WTC11 (cell line): ENCODE measurements around the gene BICDL1. TPM values are rescaled to one million over a fixed set of nuclear protein-coding genes. Genes with fewer than 3 reads are reported as not detected.

Experiments
- ATAC-seq: fragments of 200-7000 bp; cut with Tn5 transposase; 2 replicates; pipeline ENCODE4 v1.10.0; 2021; ENCODE audit warnings: mild to moderate bottlenecking, moderate library complexity
- CTCF ChIA-PET: fragments of 300-600 bp; sonication (Branson Sonifier 250); formaldehyde crosslinking; loops from one replicate; lab custom pipeline; 2021; ENCODE audit warnings: antibody characterized with exemption; lab: Charles Lee
- POLR2A ChIA-PET: fragments of 350-600 bp; sonication (Branson Sonifier 250); formaldehyde crosslinking; loops from one replicate; lab custom pipeline; 2021; ENCODE audit warnings: antibody characterized with exemption; lab: Charles Lee
- DNase-seq: peaks from one replicate; pipeline ENCODE4 v3.0.0; 2021; ENCODE audit warnings: low spot score
- H3K27ac Mint-ChIP-seq: 2 replicates; pipeline ENCODE4 v1.8.0; 2021; ENCODE audit warnings: mixed read lengths
- H3K27me3 Mint-ChIP-seq: 2 replicates; pipeline ENCODE4 v1.8.0; 2021; ENCODE audit warnings: low read depth, mild to moderate bottlenecking, moderate library complexity, mixed read lengths
- H3K36me3 Mint-ChIP-seq: 2 replicates; pipeline ENCODE4 v1.8.0; 2021; ENCODE audit warnings: mixed read lengths
- H3K4me1 Mint-ChIP-seq: 2 replicates; pipeline ENCODE4 v1.8.0; 2022; ENCODE audit warnings: mixed read lengths
- H3K4me3 Mint-ChIP-seq: 2 replicates; pipeline ENCODE4 v1.8.0; 2021; ENCODE audit warnings: mild to moderate bottlenecking, moderate library complexity, mixed read lengths
- H3K9me3 Mint-ChIP-seq: 2 replicates; pipeline ENCODE4 v1.8.0; 2021; ENCODE audit warnings: mixed read lengths
- GABPB1 ChIP-seq: sonication (generic); formaldehyde crosslinking; IDR thresholded peaks from 2 replicates; pipeline ENCODE4 v1.8.1; 2023; ENCODE audit warnings: mild to moderate bottlenecking, missing genetic modification reagents
- GRHL2 ChIP-seq: fragments of 250-450 bp; sonication (Bioruptor Pico); IDR thresholded peaks from 2 replicates; pipeline ENCODE4 v1.8.0; 2022; ENCODE audit warnings: mild to moderate bottlenecking, moderate library complexity; ENCODE audit not compliant: insufficient replicate concordance, severe bottlenecking
- IRF2 ChIP-seq: sonication (generic); formaldehyde crosslinking; IDR thresholded peaks from 2 replicates; pipeline ENCODE4 v1.8.0; 2022; ENCODE audit warnings: low read depth, missing genetic modification reagents, borderline replicate concordance
- PREB ChIP-seq: sonication (generic); formaldehyde crosslinking; IDR thresholded peaks from 2 replicates; pipeline ENCODE4 v1.8.1; 2022; ENCODE audit warnings: mild to moderate bottlenecking, missing genetic modification reagents, moderate library complexity, borderline replicate concordance
- PRRX2 ChIP-seq: fragments of 250-450 bp; sonication (Bioruptor Pico); IDR thresholded peaks from 2 replicates; pipeline ENCODE4 v1.8.0; 2021; ENCODE audit warnings: mild to moderate bottlenecking
- SMAD4 ChIP-seq: sonication (generic); formaldehyde crosslinking; IDR thresholded peaks from 2 replicates; pipeline ENCODE4 v1.8.0; 2022; ENCODE audit warnings: mild to moderate bottlenecking, missing genetic modification reagents
- SP1 ChIP-seq: sonication (generic); formaldehyde crosslinking; conservative IDR thresholded peaks from 2 replicates; pipeline ENCODE4 v1.8.1; 2022; ENCODE audit warnings: missing genetic modification reagents
- USF2 ChIP-seq: sonication (generic); formaldehyde crosslinking; IDR thresholded peaks from 2 replicates; pipeline ENCODE4 v1.8.1; 2023; ENCODE audit warnings: mild to moderate bottlenecking, missing genetic modification reagents, moderate library complexity
- ZNF138 ChIP-seq: sonication (generic); formaldehyde crosslinking; conservative IDR thresholded peaks from 2 replicates; pipeline ENCODE4 v1.8.1; 2022; ENCODE audit warnings: mild to moderate bottlenecking, moderate library complexity, missing genetic modification reagents
- ZNF317 ChIP-seq: sonication (generic); formaldehyde crosslinking; IDR thresholded peaks from 2 replicates; pipeline ENCODE4 v1.8.1; 2023; ENCODE audit warnings: low read depth, mild to moderate bottlenecking, moderate library complexity, missing genetic modification reagents, borderline replicate concordance
- ZNF416 ChIP-seq: fragments of 250-450 bp; sonication (Bioruptor Pico); IDR thresholded peaks from 2 replicates; pipeline ENCODE4 v1.9.0; 2021; ENCODE audit warnings: mild to moderate bottlenecking, inconsistent platforms
- ZNF512 ChIP-seq: sonication (generic); formaldehyde crosslinking; IDR thresholded peaks from 2 replicates; pipeline ENCODE4 v1.8.1; 2022; ENCODE audit warnings: missing genetic modification reagents, borderline replicate concordance
- ZNF671 ChIP-seq: fragments of 250-450 bp; sonication (Bioruptor Pico); IDR thresholded peaks from 2 replicates; pipeline ENCODE4 v1.8.0; 2021; ENCODE audit warnings: mild to moderate bottlenecking
- total RNA-seq: library from RNA; stranded (reverse); gene quantifications from 3 replicates; pipeline ENCODE4 v1.2.3, GENCODE V29; 2021
- TF ChIP-seq, protein P1 (sequence below): sonication (generic); formaldehyde crosslinking; conservative IDR thresholded peaks from 2 replicates; pipeline ENCODE4 v1.8.1; 2023; ENCODE audit warnings: mild to moderate bottlenecking, low read depth, missing genetic modification reagents, moderate library complexity
- TF ChIP-seq, protein P2 (sequence below): sonication (generic); formaldehyde crosslinking; conservative IDR thresholded peaks from 2 replicates; pipeline ENCODE4 v1.8.1; 2022; ENCODE audit warnings: mild to moderate bottlenecking, missing genetic modification reagents
- TF ChIP-seq, protein P3 (sequence below): sonication (generic); formaldehyde crosslinking; IDR thresholded peaks from 2 replicates; pipeline ENCODE4 v1.8.0; 2022; ENCODE audit warnings: mild to moderate bottlenecking, missing genetic modification reagents

The BICDL1 gene
- total RNA-seq, 1 experiment from 2014 or later, result 23.1 TPM

DNA sequence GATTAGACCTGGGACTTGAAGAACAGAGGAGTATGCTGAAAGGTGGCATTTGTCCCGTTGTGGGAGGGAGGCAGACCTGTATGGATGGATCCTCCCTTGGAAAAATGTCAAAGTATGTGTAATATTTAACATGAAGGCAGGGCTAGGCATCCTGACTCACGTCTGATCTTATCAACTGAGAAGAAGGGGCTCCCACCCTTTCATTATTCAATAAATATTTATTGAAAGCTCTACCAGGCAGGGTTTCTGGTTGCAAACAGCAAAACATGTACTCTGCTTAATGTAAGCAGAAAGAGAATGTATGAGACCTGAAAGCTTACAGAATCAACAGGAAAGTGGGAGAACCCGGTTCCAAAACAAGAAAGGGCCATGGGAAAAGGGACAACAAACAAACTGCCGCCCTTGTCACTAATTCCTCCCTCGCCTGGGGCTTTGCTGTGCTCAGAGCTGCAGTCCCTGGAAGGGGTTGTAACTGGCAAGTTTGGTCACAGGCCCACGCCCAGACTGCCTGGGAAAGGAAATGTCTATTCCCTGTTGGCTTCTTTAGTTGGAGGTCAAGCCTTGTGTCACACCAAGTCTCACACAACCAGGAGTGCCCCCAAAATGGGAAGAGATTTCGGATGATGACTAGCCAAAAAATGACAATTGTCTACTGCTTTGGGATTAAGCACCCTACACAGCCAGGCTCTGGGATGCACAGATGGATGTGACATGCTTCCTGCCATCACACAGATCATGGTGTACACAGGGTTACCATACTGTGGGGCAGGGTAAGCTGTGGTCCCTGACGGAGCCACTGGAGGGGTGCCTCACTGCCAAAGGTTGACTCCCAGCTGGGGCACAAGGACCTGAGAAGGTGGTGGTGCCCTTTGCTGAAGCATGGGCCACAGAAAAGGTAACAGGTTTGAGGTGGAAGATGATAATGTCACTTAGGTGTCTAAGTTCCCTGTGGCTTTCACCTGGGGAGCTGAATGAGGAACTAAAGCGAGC, 90.7 kb downstream of the BICDL1 start:
- no peak overlapping the region for H3K4me3 Mint-ChIP-seq
- H3K4me1 Mint-ChIP-seq, result 0 out of 2 replicates have a peak, but pooled peaks cover 9% of the 10 kb centered on the region
- ChIA-PET CTCF (interaction anchor here (2.4 kb wide), 1 partner anchor 7 kb away, joined by 9 read pairs; no protein-coding TSS in a partner anchor), POLR2A (interaction anchor here (0.6 kb wide), 1 partner anchor 299 kb away, joined by 3 read pairs; no protein-coding TSS in a partner anchor)
- H3K27ac Mint-ChIP-seq, result no peak overlapping the region
- peaks cover 12% of the 10 kb centered on the region for H3K36me3 Mint-ChIP-seq
- ATAC-seq (no peak), DNase-seq (no peak)
- H3K27me3 Mint-ChIP-seq, result no peaks in the 10 kb centered on the region
- no peaks in the 10 kb centered on the region for H3K9me3 Mint-ChIP-seq
- TF ChIP-seq, protein P1, sequence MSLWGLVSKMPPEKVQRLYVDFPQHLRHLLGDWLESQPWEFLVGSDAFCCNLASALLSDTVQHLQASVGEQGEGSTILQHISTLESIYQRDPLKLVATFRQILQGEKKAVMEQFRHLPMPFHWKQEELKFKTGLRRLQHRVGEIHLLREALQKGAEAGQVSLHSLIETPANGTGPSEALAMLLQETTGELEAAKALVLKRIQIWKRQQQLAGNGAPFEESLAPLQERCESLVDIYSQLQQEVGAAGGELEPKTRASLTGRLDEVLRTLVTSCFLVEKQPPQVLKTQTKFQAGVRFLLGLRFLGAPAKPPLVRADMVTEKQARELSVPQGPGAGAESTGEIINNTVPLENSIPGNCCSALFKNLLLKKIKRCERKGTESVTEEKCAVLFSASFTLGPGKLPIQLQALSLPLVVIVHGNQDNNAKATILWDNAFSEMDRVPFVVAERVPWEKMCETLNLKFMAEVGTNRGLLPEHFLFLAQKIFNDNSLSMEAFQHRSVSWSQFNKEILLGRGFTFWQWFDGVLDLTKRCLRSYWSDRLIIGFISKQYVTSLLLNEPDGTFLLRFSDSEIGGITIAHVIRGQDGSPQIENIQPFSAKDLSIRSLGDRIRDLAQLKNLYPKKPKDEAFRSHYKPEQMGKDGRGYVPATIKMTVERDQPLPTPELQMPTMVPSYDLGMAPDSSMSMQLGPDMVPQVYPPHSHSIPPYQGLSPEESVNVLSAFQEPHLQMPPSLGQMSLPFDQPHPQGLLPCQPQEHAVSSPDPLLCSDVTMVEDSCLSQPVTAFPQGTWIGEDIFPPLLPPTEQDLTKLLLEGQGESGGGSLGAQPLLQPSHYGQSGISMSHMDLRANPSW (CRISPR knock-in tag), result no peak
- no peak for TF ChIP-seq GABPB1 (CRISPR knock-in tag)
- no peak for TF ChIP-seq ZNF317
- TF ChIP-seq ZNF138 (CRISPR knock-in tag), result no peak
- no peak for TF ChIP-seq ZNF512 (CRISPR knock-in tag)
- TF ChIP-seq GRHL2 (CRISPR knock-in tag), result no peak
- TF ChIP-seq ZNF671 (CRISPR knock-in tag), result no peak
- TF ChIP-seq, protein P2, sequence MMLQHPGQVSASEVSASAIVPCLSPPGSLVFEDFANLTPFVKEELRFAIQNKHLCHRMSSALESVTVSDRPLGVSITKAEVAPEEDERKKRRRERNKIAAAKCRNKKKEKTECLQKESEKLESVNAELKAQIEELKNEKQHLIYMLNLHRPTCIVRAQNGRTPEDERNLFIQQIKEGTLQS (CRISPR knock-in tag), result no peak
- TF ChIP-seq PRRX2, result no peak
- no peak for TF ChIP-seq ZNF416 (CRISPR knock-in tag)
- no peak for TF ChIP-seq USF2 (CRISPR knock-in tag)
- no peak for TF ChIP-seq IRF2 (CRISPR knock-in tag)
- TF ChIP-seq SP1 (CRISPR knock-in tag), result no peak
- TF ChIP-seq, protein P3, sequence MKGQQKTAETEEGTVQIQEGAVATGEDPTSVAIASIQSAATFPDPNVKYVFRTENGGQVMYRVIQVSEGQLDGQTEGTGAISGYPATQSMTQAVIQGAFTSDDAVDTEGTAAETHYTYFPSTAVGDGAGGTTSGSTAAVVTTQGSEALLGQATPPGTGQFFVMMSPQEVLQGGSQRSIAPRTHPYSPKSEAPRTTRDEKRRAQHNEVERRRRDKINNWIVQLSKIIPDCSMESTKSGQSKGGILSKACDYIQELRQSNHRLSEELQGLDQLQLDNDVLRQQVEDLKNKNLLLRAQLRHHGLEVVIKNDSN (CRISPR knock-in tag), result no peak
- TF ChIP-seq PREB (CRISPR knock-in tag), result no peak

- H3K27me3 Mint-ChIP-seq, result no peaks in the 10 kb centered on the region
- ChIA-PET POLR2A (interaction anchor here (0.6 to 0.7 kb wide), 2 partner anchors 32 to 87 kb away, joined by 4 read pairs; no protein-coding TSS in a partner anchor), CTCF (no interaction called here)
- TF ChIP-seq, protein P1 (CRISPR knock-in tag), result no peak
- TF ChIP-seq SMAD4 (CRISPR knock-in tag), result no peak
- peaks cover 12% of the 10 kb centered on the region for H3K36me3 Mint-ChIP-seq
- DNase-seq (no peak), ATAC-seq (no peak)
- H3K4me1 Mint-ChIP-seq, result peaks cover 28% of the 10 kb centered on the region
- no peak overlapping the region for H3K27ac Mint-ChIP-seq
- H3K4me3 Mint-ChIP-seq, result no peak overlapping the region
- H3K9me3 Mint-ChIP-seq, result no peaks in the 10 kb centered on the region
Measured at GRCh38 chr12:120081641-120082040, 92.6 kb downstream of the BICDL1 start.
